ENCODE data around the gene PRIM2. TPM values are rescaled to one million over a fixed set of nuclear protein-coding genes. Genes with fewer than 3 reads are reported as not detected.
A peak's percentile ranks its signal among the peaks of the same experiment; 100 is the strongest.

Gene PRIM2
- total RNA-seq, 2 donors from 2014 or later = 5.3 to 5.4 TPM

- Histone ChIP-seq H3K36me3 (replicated peaks in 1 of 2; ENCODE audit: insufficient read depth in 1 of 2, low read depth in 2 of 2) (no peaks in the 10 kb centered on the region), H3K27me3 (no peaks in the 10 kb centered on the region), H3K4me3 (no peak overlapping the region), H3K4me1 (peaks cover 5% of the 10 kb centered on the region), H3K27ac (no peak overlapping the region), H3K9me3 (no peaks in the 10 kb centered on the region)
- 45 to 62% methylated on average over 1 of the region's 1 CpG for WGBS, 2 donors
- intact Hi-C loops (cut with DNase I) = no loop called here
- ATAC-seq (no peak), DNase-seq (no peak)
- TF ChIP-seq CTCF (IDR thresholded peaks at IDR 0.05) (no peak), POLR2A (IDR thresholded peaks at IDR 0.05) (no peak)
Observed at GRCh38 chr6:57315111-57315510, 2.3 kb upstream of the PRIM2 start.

DNA sequence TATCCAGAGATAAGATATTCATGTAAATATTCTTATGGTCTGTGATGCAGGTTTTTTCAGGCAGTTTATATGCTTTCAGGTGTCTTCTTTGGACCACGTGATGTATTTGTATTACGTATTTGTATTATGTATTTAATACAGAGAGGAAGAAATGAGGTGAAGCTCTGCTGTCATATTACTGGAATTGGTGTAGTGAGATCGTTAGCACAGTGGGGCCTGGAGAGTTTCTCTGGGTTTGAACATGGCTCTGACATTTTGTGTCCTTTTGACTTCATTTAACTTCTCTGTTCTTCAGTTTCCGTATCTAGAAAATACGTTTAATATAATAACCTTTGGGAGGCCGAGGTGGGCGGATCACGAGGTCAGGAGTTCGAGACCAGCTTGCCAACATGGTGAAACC is 1.6 kb upstream of the PRIM2 start:
- peaks cover 5% of the 10 kb centered on the region for H3K4me1 ChIP-seq
- H3K4me3 ChIP-seq = no peak overlapping the region
- intact Hi-C loops (cut with DNase I) = no loop called here
- no peak for DNase-seq
- no peak for TF ChIP-seq POLR2A (IDR thresholded peaks at IDR 0.05)
- no peak for TF ChIP-seq CTCF (IDR thresholded peaks at IDR 0.05)
- no peaks in the 10 kb centered on the region for H3K9me3 ChIP-seq
- H3K36me3 ChIP-seq (replicated peaks in 1 of 2; ENCODE audit: insufficient read depth in 1 of 2, low read depth in 2 of 2) = no peaks in the 10 kb centered on the region
- 43 to 55% methylated on average over 9 of the region's 9 CpGs for WGBS, 2 donors
- no peak overlapping the region for H3K27ac ChIP-seq
- ATAC-seq = no peak
- H3K27me3 ChIP-seq = no peaks in the 10 kb centered on the region

GRCh38 chr6:57316581-57317059 is 810 bp upstream of the PRIM2 start:
- intact Hi-C loops (cut with DNase I) = no loop called here
- H3K27me3 ChIP-seq = no peaks in the 10 kb centered on the region
- no peaks in the 10 kb centered on the region for H3K36me3 ChIP-seq (replicated peaks in 1 of 2; ENCODE audit: insufficient read depth in 1 of 2, low read depth in 2 of 2)
- WGBS, 2 donors = 0% methylated on average over 26 of the region's 26 CpGs
- H3K4me1 ChIP-seq = peaks cover 5% of the 10 kb centered on the region
- ATAC-seq (peak; percentile 91), DNase-seq (peak; percentile 80 to 88 (median 85))
- no peaks in the 10 kb centered on the region for H3K9me3 ChIP-seq
- peak overlapping the region; percentile 7 to 65 (median 40) for H3K27ac ChIP-seq
- H3K4me3 ChIP-seq = peak overlapping the region; percentile 27 to 60
- TF ChIP-seq POLR2A (IDR thresholded peaks at IDR 0.05) (no peak), CTCF (IDR thresholded peaks at IDR 0.05) (peak; percentile 53 to 93 (median 87))

DNA sequence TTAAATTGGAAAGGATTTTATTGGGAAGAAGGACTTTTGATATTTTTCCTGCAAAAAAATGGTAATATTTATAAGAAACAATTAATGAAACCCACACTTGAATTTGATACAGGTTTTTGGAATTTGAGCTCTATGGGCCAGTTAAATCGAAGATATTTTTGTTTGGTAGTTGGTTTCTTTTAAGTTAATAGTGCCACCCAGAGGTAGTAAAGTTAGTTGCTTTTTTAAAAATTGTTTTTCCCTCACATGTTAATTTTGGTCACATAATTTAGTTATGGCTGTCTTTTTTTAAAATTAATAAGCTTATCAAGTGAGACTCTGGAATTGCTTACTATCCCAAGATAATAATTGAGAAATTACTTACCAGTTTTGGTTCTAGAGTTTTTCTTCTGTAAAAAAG is 7.1 kb downstream of the PRIM2 start:
- Histone ChIP-seq H3K36me3 (replicated peaks in 1 of 2; ENCODE audit: insufficient read depth in 1 of 2, low read depth in 2 of 2) (peaks cover 6 to 10% of the 10 kb centered on the region in 2 donors), H3K27me3 (no peaks in the 10 kb centered on the region), H3K27ac (no peak overlapping the region), H3K9me3 (no peaks in the 10 kb centered on the region), H3K4me3 (no peak overlapping the region), H3K4me1 (no peaks in the 10 kb centered on the region)
- ATAC-seq (no peak), DNase-seq (no peak)
- intact Hi-C loops (cut with DNase I) = loop anchor here (5.0 kb wide), 1 partner anchor 422 kb away; no protein-coding TSS in a partner anchor
- WGBS, 2 donors = 0 to 18% methylated on average over 1 of the region's 1 CpG
- TF ChIP-seq POLR2A (IDR thresholded peaks at IDR 0.05) (no peak), CTCF (IDR thresholded peaks at IDR 0.05) (peak in 5 of 7 experiments; percentile 26 to 47 (median 41))

DNA sequence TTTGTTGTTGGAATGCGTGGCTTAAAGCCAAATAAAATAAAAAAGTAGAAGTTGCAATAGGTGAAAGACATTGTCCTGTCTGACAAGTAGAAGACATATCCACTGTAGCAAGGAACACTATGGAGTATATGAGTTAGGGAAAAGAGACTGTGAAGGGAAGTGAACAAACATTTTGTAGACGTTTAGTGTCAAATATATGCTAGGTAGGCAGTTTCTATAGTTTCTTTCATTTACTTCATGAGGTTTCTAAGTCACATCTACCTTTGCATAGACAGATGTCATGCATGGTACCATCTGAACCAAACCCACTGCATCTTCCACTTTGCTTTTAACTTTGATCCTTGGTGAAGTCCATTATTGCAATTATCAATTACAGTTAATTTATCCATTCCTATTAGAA is 9.9 kb downstream of the PRIM2 start:
- Histone ChIP-seq H3K4me3 (no peak overlapping the region), H3K4me1 (no peaks in the 10 kb centered on the region), H3K27me3 (no peaks in the 10 kb centered on the region), H3K36me3 (replicated peaks in 1 of 2; ENCODE audit: insufficient read depth in 1 of 2, low read depth in 2 of 2) (peaks cover 6 to 10% of the 10 kb centered on the region in 2 donors), H3K27ac (no peak overlapping the region), H3K9me3 (no peaks in the 10 kb centered on the region)
- intact Hi-C loops (cut with DNase I) = no loop called here
- 89 to 90% methylated on average over 2 of the region's 2 CpGs for WGBS, 2 donors
- ATAC-seq (no peak), DNase-seq (no peak)
- TF ChIP-seq CTCF (IDR thresholded peaks at IDR 0.05) (no peak), POLR2A (IDR thresholded peaks at IDR 0.05) (no peak)
